T-helper 1 cell treated with Interleukin-12 subunit alpha and Interleukin-12 subunit beta and Interleukin-4 antibody, amounts not matched to agents 30 ng/mL and 1 ng/mL, for 36 hours (primary cell): ENCODE measurements around the gene TRAPPC5. TPM values are rescaled to one million over a fixed set of nuclear protein-coding genes. Genes with fewer than 3 reads are reported as not detected.

ENCODE experiments used
- intact Hi-C: fragments of 100-400 bp; cut with micrococcal nuclease; formaldehyde crosslinking; loops from one replicate; pipeline ENCODE4 v1.15.1; 2024
- total RNA-seq: library from RNA; stranded (reverse); gene quantifications from 2 replicates; pipeline ENCODE4 v1.2.3, GENCODE V29; 2022

Gene TRAPPC5
- total RNA-seq, 1 donor from 2014 or later: 82.9 TPM

- intact Hi-C loops: no loop called here
Observed at GRCh38 chr19:7699003-7699402, 18.4 kb downstream of the TRAPPC5 start.

- intact Hi-C loops: no loop called here
Observed at GRCh38 chr19:7699417-7700401, 19.1 kb downstream of the TRAPPC5 start.

- intact Hi-C loops: no loop called here
Observed at GRCh38 chr19:7701049-7701653, 20.5 kb downstream of the TRAPPC5 start.

GRCh38 chr19:7701654-7702457 lies 21.2 kb downstream of the TRAPPC5 start, which contains the start of gene FCER2:
TSS of gene FCER2 (minus strand) at chr19:7702131. CDS start at chr19:7699760, 2,371 bp downstream.
- intact Hi-C loops: no loop called here

GRCh38 chr19:7703332-7703731 lies 22.7 kb downstream of the TRAPPC5 start:
- intact Hi-C loops: no loop called here

- intact Hi-C loops: no loop called here
Observed at GRCh38 chr19:7704280-7705060, 23.8 kb downstream of the TRAPPC5 start.

- intact Hi-C loops: loop anchor here (1.0 kb wide), 1 partner anchor 24 kb away; no protein-coding TSS in a partner anchor
Observed at GRCh38 chr19:7705387-7706187, 25.0 kb downstream of the TRAPPC5 start.

- intact Hi-C loops: loop anchor here (1.0 kb wide), 1 partner anchor 25 kb away; no protein-coding TSS in a partner anchor
Observed at GRCh38 chr19:7706188-7706954, 25.7 kb downstream of the TRAPPC5 start.

- intact Hi-C loops: loop anchor here (1.0 kb wide), 1 partner anchor 26 kb away; no protein-coding TSS in a partner anchor
Observed at GRCh38 chr19:7706955-7707456, 26.4 kb downstream of the TRAPPC5 start.

- intact Hi-C loops: no loop called here
Observed at GRCh38 chr19:7709932-7710460, 29.4 kb downstream of the TRAPPC5 start.

- intact Hi-C loops: no loop called here
Observed at GRCh38 chr19:7710616-7711015, 30.0 kb downstream of the TRAPPC5 start.

GRCh38 chr19:7715671-7716070 lies 35.0 kb downstream of the TRAPPC5 start:
- intact Hi-C loops: no loop called here

GRCh38 chr19:7716762-7717161 lies 36.1 kb downstream of the TRAPPC5 start:
- intact Hi-C loops: no loop called here

- intact Hi-C loops: no loop called here
Observed at GRCh38 chr19:7718668-7719067, 38.0 kb downstream of the TRAPPC5 start.

- intact Hi-C loops: no loop called here
Observed at GRCh38 chr19:7720351-7720750, 39.7 kb downstream of the TRAPPC5 start.

GRCh38 chr19:7722231-7722651 lies 41.6 kb downstream of the TRAPPC5 start:
- intact Hi-C loops: no loop called here

GRCh38 chr19:7725791-7726190 lies 45.2 kb downstream of the TRAPPC5 start:
- intact Hi-C loops: no loop called here

- intact Hi-C loops: no loop called here
Observed at GRCh38 chr19:7729211-7729610, 48.6 kb downstream of the TRAPPC5 start.
